ENCODE data around the gene CLRN3.

DNA sequence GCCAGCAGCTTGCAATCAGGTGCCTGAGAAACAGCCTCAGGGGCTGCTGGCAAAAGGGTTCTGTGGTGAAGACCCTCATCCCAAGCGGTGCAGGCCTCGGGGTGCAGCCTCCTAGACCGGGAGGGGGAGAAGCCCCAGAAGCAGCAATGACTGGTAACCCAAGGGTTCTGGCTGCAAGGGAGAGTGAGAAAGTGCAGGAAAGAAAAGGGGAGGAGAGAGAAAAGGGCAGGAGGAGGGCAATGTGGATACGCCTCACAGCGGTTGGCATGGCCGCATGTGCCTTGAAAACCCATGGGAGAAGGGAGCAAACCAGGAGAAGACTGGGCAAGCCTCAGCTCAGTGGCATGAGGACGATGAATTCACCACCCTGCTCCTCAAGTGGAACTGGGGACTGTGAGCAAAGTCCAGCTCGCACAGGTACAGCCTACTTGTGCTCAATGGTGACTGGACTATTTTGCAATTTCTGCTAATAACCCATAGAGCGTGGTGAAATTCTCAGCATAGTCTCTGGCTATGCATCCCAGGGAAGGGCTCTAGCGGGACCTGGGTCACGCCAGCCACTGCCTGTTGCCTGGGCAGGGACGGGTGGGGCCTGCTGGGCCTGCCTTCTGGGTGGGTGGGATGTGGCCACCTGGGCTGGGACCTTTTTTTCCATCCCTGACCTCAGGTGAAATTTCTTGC lies 6.2 kb downstream of the CLRN3 start:
- TF ChIP-seq, protein P1, sequence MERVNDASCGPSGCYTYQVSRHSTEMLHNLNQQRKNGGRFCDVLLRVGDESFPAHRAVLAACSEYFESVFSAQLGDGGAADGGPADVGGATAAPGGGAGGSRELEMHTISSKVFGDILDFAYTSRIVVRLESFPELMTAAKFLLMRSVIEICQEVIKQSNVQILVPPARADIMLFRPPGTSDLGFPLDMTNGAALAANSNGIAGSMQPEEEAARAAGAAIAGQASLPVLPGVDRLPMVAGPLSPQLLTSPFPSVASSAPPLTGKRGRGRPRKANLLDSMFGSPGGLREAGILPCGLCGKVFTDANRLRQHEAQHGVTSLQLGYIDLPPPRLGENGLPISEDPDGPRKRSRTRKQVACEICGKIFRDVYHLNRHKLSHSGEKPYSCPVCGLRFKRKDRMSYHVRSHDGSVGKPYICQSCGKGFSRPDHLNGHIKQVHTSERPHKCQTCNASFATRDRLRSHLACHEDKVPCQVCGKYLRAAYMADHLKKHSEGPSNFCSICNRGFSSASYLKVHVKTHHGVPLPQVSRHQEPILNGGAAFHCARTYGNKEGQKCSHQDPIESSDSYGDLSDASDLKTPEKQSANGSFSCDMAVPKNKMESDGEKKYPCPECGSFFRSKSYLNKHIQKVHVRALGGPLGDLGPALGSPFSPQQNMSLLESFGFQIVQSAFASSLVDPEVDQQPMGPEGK (CRISPR knock-in tag; IDR thresholded peaks at IDR 0.05; ENCODE audit: borderline replicate concordance): no peak
- TF ChIP-seq ZFP30 (CRISPR knock-in tag; IDR thresholded peaks at IDR 0.05) (no peak), RARB (CRISPR knock-in tag; IDR thresholded peaks at IDR 0.05) (no peak), BACH2 (CRISPR knock-in tag; IDR thresholded peaks at IDR 0.05; ENCODE audit: borderline replicate concordance) (no peak), ESRRG (CRISPR knock-in tag; IDR thresholded peaks at IDR 0.05) (no peak), ZNF565 (CRISPR knock-in tag; conservative IDR thresholded peaks at IDR 0.05; ENCODE audit: low read depth) (no peak), OSR1 (CRISPR knock-in tag; IDR thresholded peaks at IDR 0.05) (no peak), PPARA (CRISPR knock-in tag; IDR thresholded peaks at IDR 0.05; ENCODE audit: borderline replicate concordance) (no peak), ZFP3 (CRISPR knock-in tag; IDR thresholded peaks at IDR 0.05) (no peak), TCF4 (CRISPR knock-in tag; IDR thresholded peaks at IDR 0.05; ENCODE audit: borderline replicate concordance) (no peak), GLIS3 (CRISPR knock-in tag; IDR thresholded peaks at IDR 0.05) (no peak)
- TF ChIP-seq, protein P2, sequence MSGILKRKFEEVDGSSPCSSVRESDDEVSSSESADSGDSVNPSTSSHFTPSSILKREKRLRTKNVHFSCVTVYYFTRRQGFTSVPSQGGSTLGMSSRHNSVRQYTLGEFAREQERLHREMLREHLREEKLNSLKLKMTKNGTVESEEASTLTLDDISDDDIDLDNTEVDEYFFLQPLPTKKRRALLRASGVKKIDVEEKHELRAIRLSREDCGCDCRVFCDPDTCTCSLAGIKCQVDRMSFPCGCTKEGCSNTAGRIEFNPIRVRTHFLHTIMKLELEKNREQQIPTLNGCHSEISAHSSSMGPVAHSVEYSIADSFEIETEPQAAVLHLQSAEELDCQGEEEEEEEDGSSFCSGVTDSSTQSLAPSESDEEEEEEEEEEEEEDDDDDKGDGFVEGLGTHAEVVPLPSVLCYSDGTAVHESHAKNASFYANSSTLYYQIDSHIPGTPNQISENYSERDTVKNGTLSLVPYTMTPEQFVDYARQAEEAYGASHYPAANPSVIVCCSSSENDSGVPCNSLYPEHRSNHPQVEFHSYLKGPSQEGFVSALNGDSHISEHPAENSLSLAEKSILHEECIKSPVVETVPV (CRISPR knock-in tag; IDR thresholded peaks at IDR 0.05): no peak
- TF ChIP-seq, protein P3, sequence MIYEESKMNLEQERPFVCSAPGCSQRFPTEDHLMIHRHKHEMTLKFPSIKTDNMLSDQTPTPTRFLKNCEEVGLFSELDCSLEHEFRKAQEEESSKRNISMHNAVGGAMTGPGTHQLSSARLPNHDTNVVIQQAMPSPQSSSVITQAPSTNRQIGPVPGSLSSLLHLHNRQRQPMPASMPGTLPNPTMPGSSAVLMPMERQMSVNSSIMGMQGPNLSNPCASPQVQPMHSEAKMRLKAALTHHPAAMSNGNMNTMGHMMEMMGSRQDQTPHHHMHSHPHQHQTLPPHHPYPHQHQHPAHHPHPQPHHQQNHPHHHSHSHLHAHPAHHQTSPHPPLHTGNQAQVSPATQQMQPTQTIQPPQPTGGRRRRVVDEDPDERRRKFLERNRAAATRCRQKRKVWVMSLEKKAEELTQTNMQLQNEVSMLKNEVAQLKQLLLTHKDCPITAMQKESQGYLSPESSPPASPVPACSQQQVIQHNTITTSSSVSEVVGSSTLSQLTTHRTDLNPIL (CRISPR knock-in tag; IDR thresholded peaks at IDR 0.05; ENCODE audit: low read depth): no peak
